Erythroblast (primary cell): ENCODE data around the gene TACC3.

Experiments
- GATA1 ChIP-seq: IDR thresholded peaks from 2 replicates; pipeline ENCODE4 v1.6.1; 2011; ENCODE audit warnings: low read depth, mild to moderate bottlenecking, control low read depth, low read length, moderate library complexity
- POLR2A ChIP-seq: IDR thresholded peaks from 2 replicates; pipeline ENCODE4 v1.6.1; 2011; ENCODE audit warnings: mild to moderate bottlenecking, low read length

DNA sequence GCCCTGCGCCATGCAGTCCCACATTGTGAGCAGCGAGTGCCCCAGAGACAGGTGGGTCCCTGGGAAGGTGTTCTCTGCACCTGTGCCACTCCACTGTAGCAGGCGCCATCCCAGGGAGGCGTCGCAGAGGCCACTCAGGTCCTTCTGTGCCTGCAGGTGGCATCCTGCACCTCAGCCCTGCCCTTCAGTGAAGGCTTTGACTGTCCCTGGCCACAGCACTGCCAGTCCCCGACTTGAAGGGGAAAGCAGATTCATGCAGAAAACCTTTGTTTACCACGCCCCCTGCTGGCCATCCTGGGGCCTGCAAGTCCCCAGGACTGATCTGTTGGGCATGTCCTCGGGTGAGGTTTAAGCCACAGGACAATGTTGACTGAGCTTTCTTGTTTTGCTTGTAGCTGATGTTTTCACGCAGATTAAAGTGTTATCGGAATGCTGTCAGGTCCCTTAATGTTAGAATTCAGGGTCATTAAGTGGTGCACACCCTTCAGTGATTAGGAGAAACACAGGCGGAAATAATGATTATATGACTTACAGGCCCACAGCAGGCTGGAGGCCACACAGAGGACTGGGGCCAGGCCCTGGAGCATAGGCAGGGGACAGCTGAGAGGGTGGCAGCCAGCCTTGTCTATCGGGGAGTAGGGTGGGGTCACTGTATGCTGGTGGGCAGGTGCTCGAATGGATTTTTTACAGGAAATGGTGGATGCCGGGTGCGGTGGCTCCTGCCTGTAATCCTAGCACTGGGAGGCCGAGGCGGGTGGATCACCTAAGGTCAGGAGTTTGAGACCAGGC is 5.0 kb downstream of the TACC3 start:
- TF ChIP-seq POLR2A (no peak), GATA1 (no peak)
